Fibroblast of upper back skin (primary cell): ENCODE results near the gene MEFV.
A peak's percentile ranks its signal among the peaks of the same experiment; 100 is the strongest.

Source experiments
- DNase-seq: peaks from one replicate; pipeline ENCODE4 v3.0.0-alpha.2; 2013

MEFV gene

DNA sequence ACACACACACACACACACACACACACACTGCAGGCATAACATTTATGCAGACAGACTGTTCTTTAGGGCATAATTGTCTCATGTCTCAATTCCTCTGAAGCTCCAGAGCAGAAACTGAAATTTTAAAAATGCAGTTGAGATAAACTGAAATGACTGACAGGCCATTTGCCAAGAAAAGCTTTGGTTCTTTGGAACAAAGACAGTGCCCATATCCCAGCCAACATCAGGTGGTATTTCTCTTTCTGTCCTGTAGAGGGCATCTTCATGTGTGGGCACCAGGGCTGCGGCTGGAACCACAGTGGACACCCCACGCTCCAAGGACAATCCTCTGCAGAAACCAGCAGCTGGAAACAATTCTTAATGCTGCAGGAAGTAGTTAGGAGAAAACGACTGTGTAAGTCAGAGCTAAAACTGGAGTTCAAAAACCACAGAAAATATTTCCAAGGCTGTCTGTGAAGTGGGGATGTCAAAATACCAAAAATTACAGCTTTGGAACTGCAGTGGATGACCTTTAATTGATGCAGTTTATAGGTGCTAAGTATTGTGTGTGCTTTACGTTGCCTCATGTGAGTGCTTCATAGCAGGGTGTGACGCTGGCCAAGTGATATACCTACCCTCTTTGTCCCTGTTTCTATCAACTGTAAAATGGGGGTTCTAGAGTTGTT lies 10.6 kb upstream of the MEFV start:
- peak; percentile 36 for DNase-seq

DNA sequence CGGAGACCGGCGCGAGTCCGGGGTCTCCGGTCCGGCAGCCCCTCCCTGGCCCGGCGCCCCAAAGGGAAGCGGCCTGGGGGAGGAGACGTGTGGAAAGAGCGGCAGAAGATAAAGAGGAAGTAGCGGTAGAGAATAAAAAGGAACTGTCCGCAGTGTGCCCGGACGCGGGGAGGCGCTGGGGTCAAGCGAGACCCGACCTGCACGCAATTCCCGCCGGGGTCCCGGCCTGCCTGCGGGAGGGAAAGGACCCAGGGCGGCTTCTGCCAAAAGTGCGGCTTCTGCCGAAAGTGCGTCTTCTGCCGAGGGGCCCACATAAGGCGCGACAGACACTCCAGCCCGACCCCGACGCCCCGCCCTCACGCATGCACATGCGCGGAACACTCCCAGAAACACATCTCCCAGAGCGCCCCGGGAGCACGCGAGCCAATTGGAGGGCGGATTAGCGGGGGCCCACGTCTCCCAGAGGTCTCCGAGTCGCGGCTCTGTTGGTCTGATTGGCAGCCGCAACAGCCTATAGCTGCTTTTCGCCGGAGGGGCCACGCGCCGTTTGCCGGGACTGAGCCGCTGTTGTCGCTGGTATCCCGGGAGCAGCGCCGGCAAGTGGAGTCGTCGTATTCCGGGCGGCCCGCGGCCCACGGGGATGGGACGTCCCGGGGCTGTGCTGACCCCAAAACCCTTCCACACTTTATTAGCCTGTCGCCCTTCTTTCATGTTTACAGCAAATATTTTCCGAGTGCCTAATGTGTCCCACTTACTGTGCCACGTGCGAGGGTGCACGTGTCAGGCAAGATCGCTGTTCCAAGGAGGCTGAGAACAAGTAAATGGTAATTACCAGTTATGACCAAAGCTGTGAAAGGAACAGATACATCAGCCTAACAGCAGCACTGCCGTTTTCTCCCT lies 8.0 kb upstream of the MEFV start:
- peak; percentile 99 for DNase-seq

DNA sequence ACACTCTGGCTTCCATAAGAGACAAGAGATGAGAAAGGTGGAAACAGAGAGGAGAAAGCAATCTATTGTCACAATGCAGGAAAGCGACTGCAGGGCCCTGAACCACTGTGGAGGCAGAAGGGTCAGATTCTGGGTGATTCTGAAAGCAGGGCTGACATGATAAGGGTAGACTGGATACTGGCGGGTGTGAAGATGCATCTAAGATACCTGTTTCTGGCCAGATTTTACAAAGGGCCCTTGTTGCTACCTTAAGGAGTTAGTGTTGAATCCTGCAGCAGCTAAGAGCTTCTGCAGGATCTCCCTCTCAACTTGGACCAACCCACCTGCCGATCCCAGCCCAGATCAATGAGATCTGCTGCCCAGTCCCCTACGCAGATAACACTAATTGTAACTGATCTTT lies 6.1 kb upstream of the MEFV start:
- DNase-seq: no peak

DNA sequence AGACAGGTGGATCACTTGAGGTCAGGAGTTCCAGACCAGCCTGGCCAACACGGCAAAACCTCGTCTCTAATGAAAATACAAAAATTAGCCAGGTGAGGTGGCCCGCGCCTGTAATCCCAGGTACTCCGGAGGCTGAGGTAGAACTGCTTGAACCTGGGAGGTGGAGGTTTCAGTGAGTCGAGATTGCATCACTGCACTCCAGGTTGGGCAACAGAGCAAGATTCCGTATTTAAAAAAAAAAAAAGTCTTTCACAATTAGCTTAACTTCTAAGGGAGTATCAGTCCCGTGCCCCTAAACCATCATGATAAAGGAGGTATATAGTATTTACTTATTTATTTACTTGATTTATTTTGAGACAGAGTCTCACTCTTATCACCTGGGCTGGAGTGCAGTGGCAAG lies 3.4 kb upstream of the MEFV start:
- DNase-seq: no peak

DNA sequence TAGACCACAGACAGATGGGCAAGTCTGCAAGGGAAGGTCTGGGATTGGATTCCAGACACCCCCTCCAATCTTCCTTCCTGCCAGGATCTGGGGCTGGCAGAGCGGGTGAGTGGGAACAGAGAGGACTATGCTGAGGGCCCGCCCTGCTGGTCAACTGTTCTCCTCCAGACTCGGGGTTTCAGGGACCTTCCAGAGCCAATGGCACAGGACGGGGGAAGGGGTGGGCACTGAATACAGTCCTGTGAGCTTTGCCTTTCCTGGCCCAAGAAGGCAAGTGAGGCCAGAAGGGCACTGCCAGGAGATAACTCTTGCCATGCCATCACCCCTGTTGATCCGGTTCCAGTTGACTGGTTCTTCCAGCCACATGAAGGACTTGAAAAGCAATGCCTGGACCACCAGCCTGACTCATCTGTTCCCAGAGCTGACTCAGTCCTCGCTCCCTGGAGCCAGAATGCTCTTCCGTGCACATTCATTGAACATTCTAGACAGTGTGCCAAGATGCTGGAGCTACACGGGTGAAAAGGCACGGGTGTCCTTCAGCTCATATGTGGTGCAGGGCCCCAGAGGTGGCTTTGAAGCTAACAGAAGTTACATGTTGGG lies 533 bp upstream of the MEFV start:
- peak; percentile 13 for DNase-seq

DNA sequence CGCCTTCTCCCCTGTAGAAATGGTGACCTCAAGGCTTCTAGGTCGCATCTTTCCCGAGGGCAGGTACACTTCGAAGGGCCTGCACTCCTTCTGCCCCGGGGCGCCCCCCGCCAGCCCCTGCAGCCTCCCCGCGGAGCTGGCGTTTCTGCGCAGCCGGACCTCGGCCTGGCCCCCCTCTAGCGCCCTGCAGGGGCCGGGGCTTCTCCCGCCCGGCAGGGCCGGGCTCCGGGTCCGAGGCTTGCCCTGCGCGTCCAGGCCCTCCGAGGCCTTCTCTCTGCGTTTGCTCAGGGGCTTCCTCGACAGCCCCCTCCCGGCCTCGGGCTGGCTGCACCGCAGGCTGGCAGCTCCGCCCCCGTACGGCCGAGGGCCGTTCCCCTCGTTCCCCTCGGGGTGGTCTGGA lies 2.1 kb downstream of the MEFV start:
- no peak for DNase-seq

DNA sequence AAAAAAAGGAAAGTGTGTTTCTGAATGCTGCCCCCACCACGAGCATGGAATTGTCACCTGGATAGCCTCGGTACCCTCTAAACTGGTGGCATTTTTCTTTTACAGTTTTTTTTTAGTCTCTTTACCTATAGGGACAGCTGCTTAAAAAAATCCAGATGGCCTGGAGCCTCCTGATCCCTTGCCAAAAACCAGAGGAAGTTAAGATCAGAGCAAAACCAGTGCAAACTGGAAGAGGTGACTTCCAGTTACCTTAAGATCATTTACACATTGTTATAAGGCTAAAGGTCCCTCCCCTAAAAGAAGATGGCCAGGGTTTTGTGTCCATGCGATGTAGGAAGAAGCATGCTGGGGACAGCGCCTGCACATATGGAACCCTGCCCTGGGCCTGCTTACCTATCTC lies 3.5 kb downstream of the MEFV start:
- DNase-seq: no peak

DNA sequence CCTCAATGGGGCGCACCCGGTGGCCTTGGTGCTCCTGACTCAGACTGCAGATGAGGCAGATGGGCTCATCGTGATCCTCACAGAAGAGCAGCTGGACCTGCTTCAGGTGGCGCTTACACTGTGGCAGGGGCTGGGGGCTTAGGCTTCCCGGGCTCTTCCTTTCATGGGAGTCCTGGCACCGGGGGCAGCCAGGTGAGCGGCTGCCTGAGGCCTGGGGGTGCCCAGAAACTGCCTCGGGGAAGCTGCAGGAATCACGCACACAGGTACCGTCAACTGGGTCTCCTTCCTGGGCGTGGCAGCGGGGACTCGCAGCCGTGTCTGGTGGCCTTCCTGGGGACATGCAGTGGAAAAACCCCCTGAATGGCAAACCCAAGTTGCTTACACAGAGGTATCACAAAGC lies 7.0 kb downstream of the MEFV start:
- no peak for DNase-seq

DNA sequence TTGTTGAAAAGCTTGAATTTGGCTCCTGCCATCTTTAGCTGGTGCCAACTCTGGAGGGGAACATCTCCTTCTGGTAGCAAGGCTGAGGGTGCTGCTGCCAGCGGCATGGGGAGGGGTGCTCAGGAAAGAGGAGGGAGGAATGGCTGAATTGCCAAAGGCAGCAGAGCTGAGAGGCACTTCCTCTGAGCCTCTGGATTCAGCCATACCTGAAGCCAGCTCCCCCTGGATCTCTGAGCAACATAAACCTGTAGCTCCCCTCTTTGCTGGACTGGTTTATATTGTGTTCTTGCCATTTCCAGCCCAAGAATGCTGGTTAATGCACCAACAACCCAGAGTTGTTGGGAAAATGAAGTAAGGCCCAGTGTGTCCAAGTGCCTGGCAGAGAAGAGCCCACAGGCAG lies 7.4 kb downstream of the MEFV start:
- no peak for DNase-seq

DNA sequence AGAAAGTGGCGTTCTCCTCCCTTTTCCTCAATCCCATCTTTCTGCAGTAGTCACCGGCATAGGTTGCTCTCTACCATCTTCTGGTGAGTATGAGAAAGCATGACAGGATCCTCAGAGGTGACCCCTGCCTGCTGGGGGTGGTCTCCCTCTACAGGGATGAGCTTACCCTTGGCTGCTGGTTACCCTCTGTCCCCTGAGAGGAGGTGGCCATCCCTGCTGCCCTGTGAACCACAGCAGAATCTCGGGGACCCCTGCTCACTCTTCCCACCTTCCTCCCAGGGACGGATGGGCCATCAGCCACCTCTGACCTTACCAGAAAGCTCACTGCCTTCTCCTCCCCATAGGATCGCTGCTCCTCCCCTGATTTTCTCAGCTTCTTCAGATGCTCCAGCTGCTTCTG lies 7.8 kb downstream of the MEFV start:
- DNase-seq: no peak

DNA sequence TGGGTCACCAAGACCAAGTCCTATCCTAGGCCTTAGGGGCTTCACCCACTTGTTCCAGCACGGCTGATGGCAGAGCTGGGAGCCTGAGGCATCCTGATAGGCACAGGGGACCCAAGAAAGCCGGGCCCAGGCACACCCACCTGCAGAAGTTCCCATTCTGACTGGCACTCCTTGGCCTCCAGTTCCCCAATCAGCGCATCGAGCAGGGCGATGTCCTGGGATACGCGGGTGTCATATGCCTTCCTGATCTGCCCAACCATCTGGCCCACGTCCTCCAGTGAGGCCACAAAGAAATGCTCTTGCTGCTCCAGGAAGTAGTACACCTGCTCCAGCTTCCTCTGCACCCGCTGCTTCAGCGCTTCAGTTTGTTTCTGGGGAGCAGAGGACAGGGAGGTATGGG lies 9.6 kb downstream of the MEFV start:
- DNase-seq: no peak

DNA sequence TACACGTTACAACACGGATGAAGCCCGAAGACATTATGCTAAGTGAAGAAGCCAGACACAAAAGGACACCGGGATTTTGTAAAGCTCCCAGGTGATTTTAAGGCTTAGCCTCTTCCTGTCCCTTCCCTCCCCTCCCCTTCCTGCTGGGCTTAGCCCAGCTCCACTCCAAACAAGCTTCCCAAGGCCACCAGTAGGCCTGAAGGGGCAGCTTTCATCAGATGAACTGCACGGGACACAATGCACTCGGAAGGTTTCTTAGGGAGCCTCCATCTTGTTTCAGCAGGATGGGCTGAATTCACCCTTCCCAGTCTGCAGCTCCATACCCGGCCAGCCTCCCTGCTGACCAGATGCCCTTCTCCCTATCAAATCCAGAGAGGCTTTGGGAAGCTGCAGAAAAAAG lies 10.4 kb downstream of the MEFV start:
- DNase-seq: no peak

DNA sequence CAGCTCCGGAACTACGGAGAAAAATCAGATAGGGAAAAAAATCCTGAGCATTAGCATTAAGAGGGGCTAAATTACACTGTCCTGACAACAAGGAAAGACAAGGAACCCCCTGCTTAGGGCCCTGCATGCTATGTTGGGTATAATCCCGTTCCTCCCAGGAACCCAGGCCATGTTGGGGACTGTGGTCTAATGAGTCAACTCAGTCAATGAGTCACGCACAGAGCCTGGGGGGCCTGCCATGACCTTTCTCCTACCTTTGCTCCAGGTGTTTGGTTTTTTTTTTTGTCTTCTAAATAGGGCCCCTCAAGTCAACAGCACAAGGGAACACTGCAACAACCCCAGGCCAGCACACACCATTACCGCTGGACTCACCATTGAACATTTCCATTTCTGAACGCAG lies 12.6 kb downstream of the MEFV start:
- no peak for DNase-seq

DNA sequence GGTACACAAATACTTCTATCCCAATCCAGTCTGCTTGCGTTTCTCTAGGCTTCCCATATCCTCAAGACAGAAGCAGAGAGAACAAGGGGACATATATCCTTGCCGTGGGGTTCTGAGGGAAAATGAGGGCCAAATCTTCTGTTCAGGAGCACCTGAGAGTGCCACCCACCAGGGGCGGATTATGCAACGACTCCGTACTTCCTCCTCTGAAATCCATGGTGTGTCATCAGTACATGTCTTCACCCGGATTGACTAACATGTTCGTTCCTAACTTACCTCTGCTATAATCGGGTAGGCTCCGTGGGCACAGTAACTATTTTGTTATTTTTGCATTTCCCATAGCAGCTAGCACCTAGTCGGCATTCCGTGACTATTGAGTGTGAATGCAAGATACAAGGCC lies 13.7 kb downstream of the MEFV start:
- no peak for DNase-seq

DNA sequence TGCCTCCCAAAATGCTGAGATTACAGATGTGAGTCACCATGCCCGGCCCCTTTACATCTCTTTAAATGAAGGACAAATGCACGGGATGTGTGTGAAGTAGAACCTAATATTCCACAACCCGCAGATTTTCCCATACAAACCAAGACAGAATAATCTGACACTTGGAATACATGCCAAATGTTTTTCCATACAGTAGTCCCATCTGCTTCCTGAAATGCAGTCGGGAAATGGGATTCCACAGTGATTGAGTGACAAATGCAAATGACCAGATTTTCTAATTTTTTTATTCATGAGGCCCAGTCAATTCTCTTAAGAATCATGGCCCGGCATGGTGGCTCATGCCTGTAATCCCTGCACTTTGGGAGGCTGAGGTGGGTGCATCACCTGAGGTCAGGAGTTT lies 14.7 kb downstream of the MEFV start:
- no peak for DNase-seq

DNA sequence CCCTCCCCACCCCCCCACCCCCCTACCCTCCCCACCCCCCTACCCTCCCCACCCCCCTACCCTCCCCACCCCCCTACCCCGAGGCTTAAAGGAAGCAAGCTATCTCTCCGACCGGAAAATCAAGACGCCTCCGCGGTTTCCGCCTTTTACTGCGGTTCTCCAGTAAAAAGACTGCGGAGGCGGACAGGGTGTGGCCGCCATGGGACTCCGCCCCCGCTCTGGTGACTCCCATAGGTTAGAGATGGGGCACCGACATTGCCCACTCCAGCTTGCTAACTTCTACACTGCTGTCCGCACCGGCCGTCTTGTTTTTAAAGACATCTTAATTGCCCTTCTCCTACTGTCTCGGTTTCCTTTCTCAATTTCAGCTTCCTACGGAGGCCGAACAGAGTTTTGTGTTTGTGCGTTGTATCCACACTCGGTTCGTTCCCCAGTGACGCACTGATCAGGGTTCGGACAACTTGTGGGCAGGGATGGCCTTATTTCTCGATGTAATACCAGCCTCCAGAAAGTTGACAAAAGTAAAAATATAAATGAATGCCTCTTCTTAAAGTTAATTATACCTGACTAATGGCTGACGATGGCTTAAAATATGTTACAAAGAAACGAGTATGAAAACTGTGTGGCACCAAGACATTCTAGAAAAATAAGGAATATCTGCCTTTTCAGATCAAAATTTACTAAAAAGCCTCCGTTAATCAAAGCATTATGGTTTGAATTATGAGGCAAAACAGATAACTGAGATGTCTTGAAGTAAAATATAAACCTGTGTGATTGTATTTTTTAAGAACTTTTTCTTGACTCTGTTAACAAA lies 20.4 kb downstream of the MEFV start:
- DNase-seq: no peak

DNA sequence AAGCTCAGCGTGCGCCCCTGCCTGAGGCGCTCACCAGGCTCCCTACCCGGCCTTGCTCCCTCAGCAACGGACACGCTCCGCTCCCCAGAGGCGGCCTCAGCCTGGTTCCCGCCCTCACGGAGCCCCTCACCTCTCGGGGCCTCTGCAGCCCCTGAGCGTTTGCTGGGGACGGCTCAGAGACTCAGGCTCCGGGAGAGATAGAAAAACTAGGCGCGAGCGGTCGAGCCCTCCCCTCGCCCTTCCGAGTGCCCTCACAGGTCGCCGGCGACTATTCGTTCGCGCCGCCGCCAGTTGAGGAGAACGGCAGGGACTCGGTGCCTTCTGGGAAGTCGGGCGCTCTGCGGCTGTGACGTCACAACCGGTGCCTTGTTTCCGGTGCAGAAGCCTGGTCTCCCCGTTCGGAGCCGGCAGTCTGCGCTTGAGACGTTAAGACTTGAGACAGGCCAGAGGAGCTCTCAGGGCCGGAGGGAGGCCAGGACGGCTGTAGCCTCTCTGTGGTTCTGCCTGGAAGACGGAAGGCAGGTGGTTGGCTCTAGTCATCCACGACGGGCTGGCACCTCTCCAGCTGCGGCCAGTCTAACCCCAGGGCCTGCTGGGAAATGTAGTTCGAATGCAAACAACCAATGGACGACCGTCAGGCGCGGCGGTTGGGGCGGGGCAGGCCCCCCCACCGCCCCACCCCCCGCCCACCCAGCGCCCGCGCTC lies 21.4 kb downstream of the MEFV start, which contains the start of gene ZNF200:
TSS of gene ZNF200 (minus strand) at position 302 of the 705 bp plus-strand sequence. CDS start 1,403 bp downstream, outside the sequence.
- peak; percentile 94 for DNase-seq

DNA sequence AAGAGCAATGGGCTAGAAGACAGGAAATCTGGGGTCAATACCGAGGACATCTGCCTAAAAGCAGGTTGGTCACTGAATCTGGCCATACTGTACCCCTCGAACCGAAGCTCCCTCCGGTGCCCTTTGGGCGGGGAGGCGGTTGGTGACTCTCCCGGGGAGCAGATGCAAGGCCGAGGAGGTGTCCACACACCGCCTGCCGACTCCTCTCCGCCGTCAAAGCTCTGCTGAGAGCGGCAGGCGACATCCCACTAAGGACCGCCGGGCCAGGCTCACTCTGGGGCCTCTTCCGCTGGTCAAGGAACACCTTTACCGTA lies 21.9 kb downstream of the MEFV start:
- no peak for DNase-seq

DNA sequence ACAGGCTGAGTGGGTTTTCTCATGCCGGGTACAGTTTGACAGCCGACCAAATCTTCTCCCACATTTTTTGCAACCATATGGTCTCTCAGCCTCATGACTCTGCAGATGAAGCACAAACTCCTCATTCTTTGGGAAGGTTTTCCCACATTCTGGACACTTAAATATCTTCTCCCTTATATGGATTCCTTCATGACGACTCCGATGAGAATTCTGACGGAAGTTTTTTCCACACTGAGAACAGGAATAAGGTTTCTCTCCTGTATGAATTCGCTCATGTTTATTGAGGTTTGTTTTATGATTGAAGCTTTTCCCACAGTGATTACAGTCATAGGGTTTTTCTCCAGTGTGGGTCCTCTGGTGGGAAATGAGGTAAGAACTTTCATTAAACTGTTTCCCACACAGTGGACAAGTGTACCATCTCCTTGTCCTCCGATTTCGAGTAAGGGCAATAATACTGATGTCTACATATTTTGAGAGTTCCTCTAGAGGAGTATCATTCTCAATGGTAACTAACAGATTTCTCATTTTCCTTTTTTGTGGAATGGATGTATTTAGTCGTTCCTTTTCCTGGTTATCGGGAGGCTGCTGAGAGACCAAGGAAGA lies 32.4 kb downstream of the MEFV start:
- DNase-seq: no peak

DNA sequence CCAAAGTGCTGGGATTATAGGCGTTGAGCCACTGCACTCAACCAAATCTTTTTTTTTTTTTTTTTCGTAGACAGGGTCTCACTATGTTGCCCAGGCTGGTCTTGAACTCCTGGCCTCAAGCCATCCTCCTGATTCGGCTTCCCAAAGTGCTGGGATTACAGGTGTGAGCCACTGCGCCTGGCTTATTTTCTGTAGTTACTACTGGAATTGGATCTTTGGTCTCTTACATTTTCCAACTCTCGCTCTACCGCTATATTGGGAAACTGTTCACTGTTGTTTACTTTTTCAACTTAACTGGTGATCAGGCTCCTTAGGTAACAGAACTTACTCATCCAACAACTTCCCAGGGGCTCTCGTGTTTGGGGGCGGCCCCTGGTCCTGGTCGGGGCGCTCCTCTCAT lies 35.6 kb downstream of the MEFV start:
- no peak for DNase-seq

DNA sequence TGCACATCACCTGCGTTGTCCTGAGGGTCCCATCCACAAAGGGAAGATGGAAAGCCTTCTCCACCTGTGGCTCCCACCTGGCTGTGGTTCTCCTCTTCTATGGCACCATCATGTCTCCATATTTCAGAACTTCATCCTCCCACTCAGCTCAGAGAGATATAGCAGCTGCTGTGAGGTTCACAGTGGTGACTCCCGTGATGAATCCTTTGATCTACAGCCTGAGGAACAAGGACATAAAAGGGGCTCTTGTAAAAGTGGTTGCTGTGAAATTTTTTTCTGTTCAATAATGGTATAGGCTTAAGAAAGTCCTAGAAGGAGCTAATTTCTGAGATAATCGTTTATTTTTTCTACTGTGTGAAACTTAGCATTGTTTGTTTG lies 40.2 kb downstream of the MEFV start:
- no peak for DNase-seq

DNA sequence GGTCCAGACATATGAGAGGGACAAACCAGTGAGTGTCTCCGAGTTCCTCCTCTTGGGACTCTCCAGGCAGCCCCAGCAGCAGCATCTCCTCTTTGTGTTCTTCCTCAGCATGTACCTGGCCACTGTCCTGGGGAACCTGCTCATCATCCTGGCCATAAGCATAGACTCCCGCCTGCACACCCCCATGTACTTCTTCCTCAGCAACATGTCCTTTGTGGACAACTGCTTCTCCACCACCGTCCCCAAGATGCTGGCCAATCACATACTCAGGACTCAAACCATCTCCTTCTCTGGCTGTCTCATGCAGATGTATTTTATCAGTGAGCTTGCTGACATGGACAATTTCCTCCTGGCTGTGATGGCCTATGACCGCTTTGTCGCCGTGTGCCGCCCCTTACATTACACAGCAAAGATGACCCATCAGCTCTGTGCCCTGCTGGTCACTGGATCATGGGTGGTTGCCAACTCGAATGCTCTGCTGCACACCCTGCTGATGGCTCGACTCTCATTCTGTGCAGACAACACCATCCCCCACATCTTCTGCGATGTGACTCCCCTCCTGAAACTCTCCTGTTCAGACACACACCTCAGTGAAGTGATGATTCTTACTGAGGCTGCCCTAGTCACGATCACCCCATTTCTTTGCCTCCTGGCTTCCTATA lies 40.7 kb downstream of the MEFV start:
- no peak for DNase-seq
